Smooth muscle cell (in vitro differentiated cells): Measurements from ENCODE around the gene PLXNA3. TPM values are rescaled to one million over a fixed set of nuclear protein-coding genes. Genes with fewer than 3 reads are reported as not detected.

ENCODE experiments used
- DNase-seq: peaks from one replicate; lab custom pipeline; 2025; ENCODE audit not compliant: unreplicated experiment; lab: John Stamatoyannopoulos, UW
- H2AFZ ChIP-seq: fragments of 200-600 bp; sonication (generic); 2 replicates; pipeline ENCODE4 v1.6.0; 2016; ENCODE audit warnings: antibody characterized with exemption, low read depth, mild to moderate bottlenecking
- H3F3A ChIP-seq: fragments of 200-600 bp; sonication (generic); 2 replicates; pipeline ENCODE4 v1.6.0; 2017; ENCODE audit warnings: antibody characterized with exemption, low read depth
- H3K27ac ChIP-seq: fragments of 200-600 bp; sonication (generic); 2 replicates; pipeline ENCODE4 v1.5.1; 2016; ENCODE audit warnings: low read depth, mild to moderate bottlenecking
- H3K27me3 ChIP-seq: fragments of 200-600 bp; sonication (generic); 2 replicates; pipeline ENCODE4 v1.6.1; 2016; ENCODE audit warnings: low read depth, mild to moderate bottlenecking
- H3K36me3 ChIP-seq: fragments of 200-600 bp; sonication (generic); 2 replicates; pipeline ENCODE4 v1.5.1; 2016; ENCODE audit warnings: low read depth
- H3K4me1 ChIP-seq: fragments of 200-600 bp; sonication (generic); 2 replicates; pipeline ENCODE4 v1.5.1; 2016; ENCODE audit warnings: low read depth
- H3K4me2 ChIP-seq: fragments of 200-600 bp; sonication (generic); 2 replicates; pipeline ENCODE4 v1.6.0; 2016; ENCODE audit warnings: mild to moderate bottlenecking
- H3K4me3 ChIP-seq: fragments of 200-600 bp; sonication (generic); 2 replicates; pipeline ENCODE4 v1.5.1; 2016; ENCODE audit warnings: mild to moderate bottlenecking
- H3K79me2 ChIP-seq: fragments of 200-600 bp; sonication (generic); 2 replicates; pipeline ENCODE4 v1.6.0; 2016; ENCODE audit warnings: low read depth, mild to moderate bottlenecking
- H3K9ac ChIP-seq: fragments of 200-600 bp; sonication (generic); 2 replicates; pipeline ENCODE4 v1.6.0; 2016; ENCODE audit warnings: low read depth
- H3K9me3 ChIP-seq: fragments of 200-600 bp; sonication (generic); replicated peaks from 2 replicates; pipeline ENCODE4 v1.5.1; 2016; ENCODE audit warnings: low read depth
- H4K20me1 ChIP-seq: fragments of 200-600 bp; sonication (generic); 2 replicates; pipeline ENCODE4 v1.6.0; 2016; ENCODE audit warnings: low read depth
- WGBS: methylation state at CpG from one replicate; pipeline ENCODE4 v1.1.7; 2016; ENCODE audit warnings: low lambda C conversion rate; 5-methylcytosine and 5-hydroxymethylcytosine counted together
- polyA plus RNA-seq: library from polyadenylated mRNA; unstranded; fragments of >200 nt; fragmentation: Nextera tagmentation; extraction: Ambion mirVana; gene quantifications from 2 replicates; pipeline ENCODE4 v1.2.1, GENCODE V29; 2016
- total RNA-seq: library from RNA; depleted of rRNA; stranded (reverse); fragments of >200 nt; gene quantifications from 2 replicates; pipeline ENCODE4 v1.2.3, GENCODE V29; 2014
- TF ChIP-seq, protein P1 (sequence below): fragments of 200-600 bp; sonication (generic); IDR thresholded peaks from 2 replicates; pipeline ENCODE4 v1.5.1; 2017; ENCODE audit warnings: borderline replicate concordance, mild to moderate bottlenecking, antibody characterized with exemption; ENCODE audit not compliant: insufficient read depth, poor library complexity, severe bottlenecking

Gene PLXNA3
- total and polyA plus RNA-seq, 2 experiments from 2014 or later: 33.6 to 38.2 TPM

DNA sequence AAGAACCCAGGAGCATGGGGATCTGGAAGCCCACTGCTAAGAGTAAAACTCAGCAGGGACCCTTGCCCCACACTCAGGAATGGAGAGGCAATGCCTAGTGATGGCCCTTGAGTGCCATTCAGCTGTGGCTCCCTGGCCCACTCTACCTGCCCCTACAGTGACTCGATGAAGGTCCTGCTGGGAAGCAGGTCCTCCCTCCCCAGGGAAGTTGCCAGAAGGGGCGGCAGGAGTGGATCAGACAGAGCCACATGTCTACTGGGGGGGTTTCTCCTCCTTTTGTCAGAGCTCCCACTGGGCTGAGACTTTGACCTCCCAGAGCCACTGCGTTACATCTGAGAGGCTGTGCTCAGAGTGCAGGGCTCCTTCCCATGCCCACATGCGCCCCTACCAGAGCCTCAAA is 31.1 kb downstream of the PLXNA3 start:
- no peak overlapping the region for H3K9ac ChIP-seq
- peak overlapping the region; percentile 81 for H3K4me2 ChIP-seq
- no peaks in the 10 kb centered on the region for H3F3A ChIP-seq
- no peak for DNase-seq
- H3K4me1 ChIP-seq: peaks cover 3% of the 10 kb centered on the region
- TF ChIP-seq, protein P1, sequence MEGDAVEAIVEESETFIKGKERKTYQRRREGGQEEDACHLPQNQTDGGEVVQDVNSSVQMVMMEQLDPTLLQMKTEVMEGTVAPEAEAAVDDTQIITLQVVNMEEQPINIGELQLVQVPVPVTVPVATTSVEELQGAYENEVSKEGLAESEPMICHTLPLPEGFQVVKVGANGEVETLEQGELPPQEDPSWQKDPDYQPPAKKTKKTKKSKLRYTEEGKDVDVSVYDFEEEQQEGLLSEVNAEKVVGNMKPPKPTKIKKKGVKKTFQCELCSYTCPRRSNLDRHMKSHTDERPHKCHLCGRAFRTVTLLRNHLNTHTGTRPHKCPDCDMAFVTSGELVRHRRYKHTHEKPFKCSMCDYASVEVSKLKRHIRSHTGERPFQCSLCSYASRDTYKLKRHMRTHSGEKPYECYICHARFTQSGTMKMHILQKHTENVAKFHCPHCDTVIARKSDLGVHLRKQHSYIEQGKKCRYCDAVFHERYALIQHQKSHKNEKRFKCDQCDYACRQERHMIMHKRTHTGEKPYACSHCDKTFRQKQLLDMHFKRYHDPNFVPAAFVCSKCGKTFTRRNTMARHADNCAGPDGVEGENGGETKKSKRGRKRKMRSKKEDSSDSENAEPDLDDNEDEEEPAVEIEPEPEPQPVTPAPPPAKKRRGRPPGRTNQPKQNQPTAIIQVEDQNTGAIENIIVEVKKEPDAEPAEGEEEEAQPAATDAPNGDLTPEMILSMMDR: no peak
- peak overlapping the region; percentile 80 for H3K27ac ChIP-seq
- peaks cover 11% of the 10 kb centered on the region for H3K79me2 ChIP-seq
- H4K20me1 ChIP-seq: no peaks in the 10 kb centered on the region
- WGBS: 90% methylated on average over 4 of the region's 4 CpGs
- no peak overlapping the region for H2AFZ ChIP-seq
- no peaks in the 10 kb centered on the region for H3K36me3 ChIP-seq
- H3K9me3 ChIP-seq: no peaks in the 10 kb centered on the region
- no peaks in the 10 kb centered on the region for H3K27me3 ChIP-seq
- peak overlapping the region; percentile 54 for H3K4me3 ChIP-seq

DNA sequence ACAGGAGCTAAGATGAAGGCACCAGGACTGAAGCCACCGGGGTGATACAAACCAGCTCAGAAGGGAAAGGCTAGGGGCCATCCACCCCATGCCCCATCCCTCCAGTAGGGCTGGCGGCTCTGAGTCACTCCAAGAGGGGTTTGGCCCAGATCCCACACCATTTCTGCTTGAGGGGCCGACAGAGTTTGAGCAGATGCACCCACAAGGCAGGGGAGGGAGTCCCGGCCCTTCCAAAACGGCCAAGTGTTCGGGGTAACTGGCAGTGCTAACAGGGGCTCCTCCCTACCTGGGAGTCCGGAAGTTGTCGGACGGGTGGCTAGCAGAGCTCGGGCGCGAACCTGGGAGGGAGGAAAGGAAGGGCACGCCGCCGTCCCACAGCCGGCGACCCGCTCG is 31.9 kb downstream of the PLXNA3 start:
- peak overlapping the region; percentile 75 for H3K9ac ChIP-seq
- H3K27me3 ChIP-seq: no peaks in the 10 kb centered on the region
- H3F3A ChIP-seq: no peaks in the 10 kb centered on the region
- H3K9me3 ChIP-seq: no peaks in the 10 kb centered on the region
- peak overlapping the region; percentile 54 for H3K4me3 ChIP-seq
- peak overlapping the region; percentile 80 for H3K27ac ChIP-seq
- no peaks in the 10 kb centered on the region for H3K36me3 ChIP-seq
- peaks cover 5% of the 10 kb centered on the region for H3K79me2 ChIP-seq
- DNase-seq: peak; percentile 27
- peaks cover 3% of the 10 kb centered on the region for H3K4me1 ChIP-seq
- TF ChIP-seq, protein P1: no peak
- 42% methylated on average over 15 of the region's 19 CpGs for WGBS
- H2AFZ ChIP-seq: no peak overlapping the region
- no peaks in the 10 kb centered on the region for H4K20me1 ChIP-seq
- H3K4me2 ChIP-seq: peak overlapping the region; percentile 81

DNA sequence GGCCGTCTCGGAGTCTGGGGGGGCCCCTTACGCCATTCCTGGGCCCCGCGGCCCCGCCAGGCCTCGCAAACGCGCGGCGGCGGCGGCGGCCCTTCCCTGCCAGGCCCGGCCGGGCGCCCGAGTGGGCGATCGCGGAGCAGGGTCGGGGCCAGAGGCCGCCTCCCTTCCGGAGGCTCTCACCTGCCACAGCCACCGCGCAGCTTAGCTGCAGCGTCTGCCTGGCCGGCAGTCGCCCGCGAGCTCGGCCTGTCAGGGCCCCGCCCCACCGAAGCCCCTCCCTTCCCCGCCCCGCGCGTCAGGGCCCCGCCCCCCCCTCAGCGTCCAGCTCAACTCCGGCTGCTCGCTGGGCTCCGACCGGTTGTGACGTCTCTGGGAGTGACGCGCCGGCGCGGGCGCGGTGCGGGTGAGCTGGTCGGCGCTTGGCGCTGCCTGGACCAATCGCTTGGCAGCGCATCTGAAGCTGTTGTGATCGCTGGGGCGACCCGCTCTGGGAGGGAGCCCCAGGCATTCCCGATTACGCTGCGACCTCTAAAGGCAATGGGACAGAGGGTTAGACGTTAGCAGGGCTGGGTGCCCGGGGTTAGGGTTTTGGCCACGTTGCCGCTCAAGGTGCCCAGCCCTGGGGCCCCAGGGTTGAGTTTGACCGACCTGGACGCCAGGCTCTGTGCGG is 32.5 kb downstream of the PLXNA3 start, which contains the start of gene SLC10A3:
TSS of gene SLC10A3 (minus strand) at position 216 of the 670 bp plus-strand sequence. CDS start 1,689 bp downstream, outside the sequence.
- Histone ChIP-seq H3K4me3 (peak within 1 kb of the TSS; percentile 63), H3F3A (no peaks in the 10 kb centered on the region), H3K9ac (peak within 1 kb of the TSS; percentile 86), H3K4me2 (peak within 1 kb of the TSS; percentile 85), H3K9me3 (no peaks in the 10 kb centered on the region), H3K36me3 (no peaks in the 10 kb centered on the region), H4K20me1 (no peaks in the 10 kb centered on the region), H2AFZ (peak within 1 kb of the TSS; percentile 42), H3K79me2 (peaks cover 5% of the 10 kb centered on the region), H3K27me3 (no peaks in the 10 kb centered on the region), H3K27ac (peak within 1 kb of the TSS; percentile 94), H3K4me1 (peaks cover 3% of the 10 kb centered on the region)
- DNase-seq: peak; percentile 70
- TF ChIP-seq, protein P1: no peak
- WGBS: 45% methylated on average over 39 of the region's 71 CpGs

DNA sequence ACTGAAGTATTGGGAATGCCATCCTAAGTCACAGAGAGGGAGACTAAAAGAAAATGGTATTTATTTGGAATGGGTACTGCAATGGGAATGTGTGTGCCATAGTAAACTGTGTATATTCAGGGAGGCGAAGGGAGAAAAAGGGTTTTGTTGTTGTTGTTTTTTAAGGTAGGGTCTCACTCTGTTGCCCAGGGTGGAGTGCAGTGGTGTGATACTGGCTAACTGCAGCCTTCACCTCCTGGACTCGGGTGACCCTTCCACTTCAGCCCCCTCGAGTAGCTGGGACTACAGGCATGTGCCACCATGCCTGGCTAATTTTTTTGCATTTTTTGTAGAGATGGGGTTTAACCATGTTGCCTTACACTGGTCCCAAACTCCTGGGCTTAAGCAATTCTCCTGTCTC is 36.6 kb downstream of the PLXNA3 start:
- no peaks in the 10 kb centered on the region for H4K20me1 ChIP-seq
- H3F3A ChIP-seq: no peaks in the 10 kb centered on the region
- no peaks in the 10 kb centered on the region for H3K36me3 ChIP-seq
- no peak for DNase-seq
- no peak overlapping the region for H2AFZ ChIP-seq
- H3K4me3 ChIP-seq: no peak overlapping the region
- H3K79me2 ChIP-seq: no peaks in the 10 kb centered on the region
- H3K9me3 ChIP-seq: no peaks in the 10 kb centered on the region
- TF ChIP-seq, protein P1: no peak
- H3K4me2 ChIP-seq: no peak overlapping the region
- WGBS: 80% methylated on average over 3 of the region's 3 CpGs
- H3K9ac ChIP-seq: no peak overlapping the region
- H3K4me1 ChIP-seq: peaks cover 3% of the 10 kb centered on the region
- H3K27me3 ChIP-seq: no peaks in the 10 kb centered on the region
- no peak overlapping the region for H3K27ac ChIP-seq
